ENCODE data around the gene VAMP4. TPM values are rescaled to one million over a fixed set of nuclear protein-coding genes. Genes with fewer than 3 reads are reported as not detected.

The VAMP4 gene
- 3.4 and 5.3 TPM in 2 replicates for total RNA-seq

GRCh38 chr1:171741872-171742576, at the start of gene VAMP4:
VAMP4 (minus strand) TSS chr1:171742065; CDS start chr1:171738414, 3,651 bp downstream.

GRCh38 chr1:171781176-171781875, 39.5 kb upstream of the VAMP4 start, which contains the start of gene METTL13:
METTL13 (plus strand) TSS chr1:171781660; CDS start chr1:171781968, 308 bp downstream.

GRCh38 chr1:171652234-171652822, 89.5 kb downstream of the VAMP4 start, which contains the start of gene MYOC:
MYOC (minus strand) TSS chr1:171652688; CDS start chr1:171652611, 77 bp downstream.

Other genes with a start within 250 kb of the VAMP4 start
- not detected in 2 replicates for gene MYOCOS, start 119.8 kb downstream of the VAMP4 start, total RNA-seq
- gene MYOC, start 89.4 kb downstream of the VAMP4 start, total RNA-seq, result not detected in 2 replicates
- gene METTL13, start 39.6 kb upstream of the VAMP4 start, total RNA-seq, result 9.7 and 19.6 TPM in 2 replicates
- gene DNM3, start 99.4 kb upstream of the VAMP4 start, total RNA-seq, result 0.16 and 0.36 TPM in 2 replicates

Data from cardiac atrium fibroblast (primary cell).